Kidney (tissue), 14 donors: ENCODE results near the gene KLHL29. TPM values are rescaled to one million over a fixed set of nuclear protein-coding genes. Genes with fewer than 3 reads are reported as not detected.

Experiments used
- DNase-seq, 5 donors: peaks; one replicate each; pipeline ENCODE4 v3.0.0-alpha.2; 2013 to 2020
- FAIRE-seq: peaks from 2 replicates; lab custom pipeline; 2012; peaks lifted over from hg19 to GRCh38; lab: Jason Lieb, UNC
- H3K27ac ChIP-seq, 2 donors: one replicate each; pipeline ENCODE4 v1.7.0; 2013; ENCODE audit warnings: low read depth in 2 of 2, low read length in 2 of 2, inconsistent platforms in 1 of 2
- H3K27me3 ChIP-seq: one replicate; pipeline ENCODE4 v1.7.1; 2013; ENCODE audit warnings: low read length, inconsistent platforms; ENCODE audit not compliant: control insufficient read depth, insufficient read depth
- H3K36me3 ChIP-seq, 3 donors: one replicate each; pipeline versions ENCODE4 v1.7.0 to v1.7.1; 2013; ENCODE audit warnings: low read length in 3 of 3, control low read depth in 1 of 3, inconsistent platforms in 1 of 3; ENCODE audit not compliant: insufficient read depth in 3 of 3, control insufficient read depth in 2 of 3
- H3K4me1 ChIP-seq, 3 donors: one replicate each; pipeline versions ENCODE4 v1.7.0 to v1.7.1; 2013; ENCODE audit warnings: low read length in 3 of 3, inconsistent platforms in 1 of 3, low read depth in 1 of 3; ENCODE audit not compliant: control insufficient read depth in 2 of 3, insufficient read depth in 2 of 3
- H3K4me3 ChIP-seq, 3 donors: one replicate each; pipeline versions ENCODE4 v1.7.0 to v1.8.1; 2013; ENCODE audit warnings: low read length in 3 of 3, control low read depth in 1 of 3, inconsistent platforms in 1 of 3
- H3K9ac ChIP-seq, 3 donors: one replicate each; pipeline versions ENCODE4 v1.7.0 to v1.7.1; 2013; ENCODE audit warnings: low read length in 3 of 3, control low read depth in 1 of 3, inconsistent platforms in 1 of 3
- H3K9me3 ChIP-seq, 3 donors: one replicate each; pipeline versions ENCODE4 v1.7.0 to v1.7.1; 2013; ENCODE audit warnings: low read length in 3 of 3, control low read depth in 1 of 3, inconsistent platforms in 1 of 3; ENCODE audit not compliant: control insufficient read depth in 2 of 3, insufficient read depth in 1 of 3
- CTCF ChIP-seq: IDR thresholded peaks from 3 replicates; pipeline ENCODE4 v1.5.1; 2012; ENCODE audit warnings: mild to moderate bottlenecking, moderate library complexity, borderline replicate concordance; ENCODE audit not compliant: insufficient read depth; ENCODE audit errors: extremely low read depth
- intact Hi-C: fragments of 100-400 bp; cut with DNase I; formaldehyde crosslinking; loops from one replicate; pipeline ENCODE4 v1.11.1; 2022
- polyA plus RNA-seq: library from polyadenylated mRNA; stranded (reverse); fragments of 350-450 nt; fragmentation: Illumina TruSeq; extraction: RNeasy Lipid Tissue Mini Kit (QIAGEN cat#74804); gene quantifications from one replicate; pipeline ENCODE4 v1.2.3, GENCODE V29; 2014; ENCODE audit warnings: low read depth, low replicate concordance; ENCODE audit not compliant: insufficient read depth
- total RNA-seq: library from RNA; stranded (reverse); fragmentation: NEBNext Ultra II Directional; extraction: Animal tissue kit (Norgen Biotek cat#: 25700); gene quantifications from one replicate; pipeline ENCODE4 v1.2.1, GENCODE V29; 2021
- donor health status: control.
- donor health status: control.
- donor health status: control.
- donor health status: control.
- donor health status: control.
- donor health status: DM: yes; HTN: yes; CAD: no.
- donor health status: Normal renal cell carcinoma (clear cell type).

Gene KLHL29
- total and polyA plus RNA-seq, 2 donors from 2014 or later = 1.5 to 10.5 TPM

GRCh38 chr2:23540804-23541360 lies 155.9 kb downstream of the KLHL29 start:
- H3K36me3 ChIP-seq = no peaks in the 10 kb centered on the region
- no peak overlapping the region for H3K9ac ChIP-seq

GRCh38 chr2:23541503-23542229 lies 156.7 kb downstream of the KLHL29 start:
- Histone ChIP-seq H3K27ac (no peak overlapping the region), H3K4me1 (peaks cover 0 to 2% (median 0%) of the 10 kb centered on the region in 3 donors), H3K27me3 (no peaks in the 10 kb centered on the region), H3K36me3 (no peaks in the 10 kb centered on the region), H3K9me3 (no peaks in the 10 kb centered on the region), H3K4me3 (no peak overlapping the region), H3K9ac (no peak overlapping the region)
- DNase-seq (peak in 2 of 5 donors; percentile 61 to 78), FAIRE-seq (no peak)
- intact Hi-C loops = no loop called here
- no peak for TF ChIP-seq CTCF

More at GRCh38 chr2:23540804-23541360, 155.9 kb downstream of the KLHL29 start:
- peaks cover 0 to 2% (median 0%) of the 10 kb centered on the region in 3 donors for H3K4me1 ChIP-seq
- TF ChIP-seq CTCF = no peak
- intact Hi-C loops = no loop called here
- DNase-seq (no peak), FAIRE-seq (no peak)
- H3K9me3 ChIP-seq = no peaks in the 10 kb centered on the region
- peak overlapping the region in 1 of 2 donors; percentile 8 for H3K27ac ChIP-seq
- no peaks in the 10 kb centered on the region for H3K27me3 ChIP-seq
- H3K4me3 ChIP-seq = no peak overlapping the region

- no peaks in the 10 kb centered on the region for H3K27me3 ChIP-seq
- FAIRE-seq = no peak
- no peak for DNase-seq
- H3K9me3 ChIP-seq = no peaks in the 10 kb centered on the region
- no peak overlapping the region for H3K27ac ChIP-seq
- peaks cover 0 to 2% (median 0%) of the 10 kb centered on the region in 3 donors for H3K4me1 ChIP-seq
- intact Hi-C loops = no loop called here
- H3K4me3 ChIP-seq = no peak overlapping the region
- TF ChIP-seq CTCF = no peak
- H3K9ac ChIP-seq = no peak overlapping the region
- no peaks in the 10 kb centered on the region for H3K36me3 ChIP-seq
These were observed 157.3 kb downstream of the KLHL29 start for GRCh38 chr2:23542230-23542789.
